Suprapubic skin (tissue), 3 donors: Measurements from ENCODE around the gene RABAC1.

Source experiments
- POLR2A ChIP-seq, 2 donors: fragments of 450-650 bp; IDR thresholded peaks; one replicate each; pipeline ENCODE4 v1.6.1; 2017; ENCODE audit warnings: antibody characterized with exemption in 2 of 2, mild to moderate bottlenecking in 2 of 2, moderate library complexity in 2 of 2
- TF ChIP-seq, protein P1 (sequence below), 2 donors: fragments of 200-600 bp in 1 of 2; fragments of 450-650 bp in 1 of 2; sonication (generic) in 1 of 2; IDR thresholded peaks; one replicate each; pipeline ENCODE4 v1.5.1; 2016 to 2019; ENCODE audit warnings: antibody characterized with exemption in 2 of 2, mild to moderate bottlenecking in 1 of 2, moderate library complexity in 1 of 2

DNA sequence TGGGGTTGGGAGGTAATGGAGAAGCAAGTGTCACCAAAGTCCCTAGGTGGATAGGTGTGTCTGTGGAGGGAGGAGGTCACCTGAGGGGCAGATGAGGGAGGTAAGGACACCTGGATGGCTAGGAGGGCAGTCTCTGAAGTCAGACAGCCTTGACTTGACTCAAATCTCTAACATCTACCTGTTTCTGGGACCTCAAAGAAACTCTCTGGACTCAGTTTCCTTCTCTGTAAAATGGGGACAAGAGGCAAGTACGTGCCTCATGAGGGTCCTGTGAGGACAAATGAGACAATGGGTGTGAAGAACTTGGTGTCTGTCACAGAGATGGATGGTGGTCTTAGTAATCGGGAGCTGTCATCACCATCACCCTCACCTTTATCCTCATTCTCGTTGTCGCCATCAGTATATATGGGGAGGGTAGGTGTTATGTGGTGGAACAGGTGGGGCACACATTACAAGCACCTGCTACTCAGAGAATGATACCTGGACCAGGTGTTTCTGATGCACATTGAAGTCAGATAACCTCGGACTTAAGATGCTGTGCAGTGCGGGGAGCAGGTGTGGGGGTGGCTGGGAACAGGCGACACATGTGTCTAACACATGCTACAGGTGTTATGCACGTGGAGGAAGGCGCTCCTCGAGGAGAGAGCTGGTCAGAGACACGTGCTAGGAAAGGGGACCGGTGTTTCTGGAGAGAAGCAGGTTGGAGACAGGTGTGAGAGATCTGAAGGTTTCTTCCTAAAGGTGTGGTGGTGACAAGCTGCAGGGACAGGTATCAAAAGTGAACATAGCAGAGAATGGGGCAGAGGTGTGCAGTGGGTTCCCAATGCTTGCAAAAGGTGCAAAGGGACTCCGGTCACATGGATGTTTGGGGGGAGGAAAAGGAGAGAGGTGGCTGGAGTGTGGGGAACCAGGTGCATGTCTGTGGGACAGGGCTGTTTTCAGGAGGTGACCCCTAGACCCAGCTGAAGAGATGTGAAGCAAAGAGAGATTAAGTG lies 34.7 kb downstream of the RABAC1 start:
- TF ChIP-seq POLR2A (IDR thresholded peaks at IDR 0.05): no peak
- TF ChIP-seq, protein P1, sequence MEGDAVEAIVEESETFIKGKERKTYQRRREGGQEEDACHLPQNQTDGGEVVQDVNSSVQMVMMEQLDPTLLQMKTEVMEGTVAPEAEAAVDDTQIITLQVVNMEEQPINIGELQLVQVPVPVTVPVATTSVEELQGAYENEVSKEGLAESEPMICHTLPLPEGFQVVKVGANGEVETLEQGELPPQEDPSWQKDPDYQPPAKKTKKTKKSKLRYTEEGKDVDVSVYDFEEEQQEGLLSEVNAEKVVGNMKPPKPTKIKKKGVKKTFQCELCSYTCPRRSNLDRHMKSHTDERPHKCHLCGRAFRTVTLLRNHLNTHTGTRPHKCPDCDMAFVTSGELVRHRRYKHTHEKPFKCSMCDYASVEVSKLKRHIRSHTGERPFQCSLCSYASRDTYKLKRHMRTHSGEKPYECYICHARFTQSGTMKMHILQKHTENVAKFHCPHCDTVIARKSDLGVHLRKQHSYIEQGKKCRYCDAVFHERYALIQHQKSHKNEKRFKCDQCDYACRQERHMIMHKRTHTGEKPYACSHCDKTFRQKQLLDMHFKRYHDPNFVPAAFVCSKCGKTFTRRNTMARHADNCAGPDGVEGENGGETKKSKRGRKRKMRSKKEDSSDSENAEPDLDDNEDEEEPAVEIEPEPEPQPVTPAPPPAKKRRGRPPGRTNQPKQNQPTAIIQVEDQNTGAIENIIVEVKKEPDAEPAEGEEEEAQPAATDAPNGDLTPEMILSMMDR (IDR thresholded peaks at IDR 0.05): no peak
